ENCODE data around the gene RIOK1.

GRCh38 chr6:7441048-7441775 lies 51.6 kb downstream of the RIOK1 start:
- no peak for TF ChIP-seq CTCF (IDR thresholded peaks at IDR 0.05 in 4 of 5, conservative IDR thresholded peaks at IDR 0.05 in 1 of 5)
- no peak for TF ChIP-seq POLR2A (IDR thresholded peaks at IDR 0.05)
